Mesenchymal stem cell (in vitro differentiated cells and primary cell): ENCODE measurements around the gene STAM2.
"Not testable (repeated sequence)": the region's sequence is repeated elsewhere in the genome, so short reads cannot be mapped to it uniquely, and the experiment has no call there.

Experiments used
- DNase-seq: peaks from one replicate; pipeline ENCODE4 v3.0.0-alpha.2; 2013
- H2AFZ ChIP-seq: one replicate; pipeline ENCODE4 v1.6.1; 2013; ENCODE audit warnings: low read depth, mild to moderate bottlenecking, control low read depth, inconsistent platforms, low read length, moderate library complexity
- H2AK5ac ChIP-seq: 2 replicates; pipeline ENCODE4 v1.6.1; 2013; ENCODE audit warnings: low read length, moderate library complexity, mild to moderate bottlenecking, inconsistent platforms; ENCODE audit not compliant: severe bottlenecking
- H2BK120ac ChIP-seq: one replicate; pipeline ENCODE4 v1.6.1; 2013; ENCODE audit warnings: low read depth, mild to moderate bottlenecking, inconsistent platforms, low read length, moderate library complexity
- H2BK12ac ChIP-seq, 2 experiments: one replicate each; pipeline ENCODE4 v1.6.1; 2013; ENCODE audit warnings: inconsistent platforms in 2 of 2, low read length in 2 of 2, mild to moderate bottlenecking in 2 of 2, moderate library complexity in 2 of 2, control low read depth in 1 of 2
- H2BK15ac ChIP-seq: one replicate; pipeline ENCODE4 v1.6.1; 2013; ENCODE audit warnings: mild to moderate bottlenecking, low read depth, inconsistent platforms; ENCODE audit not compliant: poor library complexity, severe bottlenecking
- H2BK5ac ChIP-seq: 2 replicates; pipeline ENCODE4 v1.6.1; 2013; ENCODE audit warnings: low read depth, mild to moderate bottlenecking, low read length, control low read depth, inconsistent platforms; ENCODE audit not compliant: poor library complexity, severe bottlenecking
- H3K14ac ChIP-seq, 2 experiments: one replicate each; pipeline ENCODE4 v1.6.1; 2013; ENCODE audit warnings: inconsistent platforms in 2 of 2, low read length in 2 of 2, control low read depth in 1 of 2, mild to moderate bottlenecking in 1 of 2, moderate library complexity in 1 of 2
- H3K18ac ChIP-seq, 2 experiments: one replicate each; pipeline ENCODE4 v1.6.1; 2013; ENCODE audit warnings: inconsistent platforms in 2 of 2, low read length in 2 of 2, control low read depth in 1 of 2, low read depth in 1 of 2, mild to moderate bottlenecking in 1 of 2
- H3K23ac ChIP-seq, 2 experiments: one replicate each; pipeline ENCODE4 v1.6.1; 2013; ENCODE audit warnings: inconsistent platforms in 2 of 2, low read length in 2 of 2, mild to moderate bottlenecking in 2 of 2, moderate library complexity in 2 of 2, control low read depth in 1 of 2
- H3K27ac ChIP-seq: 2 replicates; pipeline ENCODE4 v1.5.1; 2013; ENCODE audit warnings: mild to moderate bottlenecking, moderate library complexity, low read length, control low read depth, inconsistent platforms; ENCODE audit not compliant: poor library complexity, severe bottlenecking
- H3K27me3 ChIP-seq, 2 experiments: 2 replicates each; pipeline versions ENCODE4 v1.6.1 to v1.7.0; 2013; ENCODE audit warnings: low read length in 2 of 2, mild to moderate bottlenecking in 2 of 2, moderate library complexity in 2 of 2, control low read depth in 1 of 2, inconsistent platforms in 1 of 2; ENCODE audit not compliant: control insufficient read depth in 1 of 2, insufficient read depth in 1 of 2
- H3K36me3 ChIP-seq, 2 experiments: 2 replicates each; pipeline versions ENCODE4 v1.6.1 to v1.7.0; 2013; ENCODE audit warnings: low read length in 2 of 2, control low read depth in 1 of 2, inconsistent platforms in 1 of 2, low read depth in 1 of 2, mild to moderate bottlenecking in 1 of 2; ENCODE audit not compliant: insufficient read depth in 2 of 2, control insufficient read depth in 1 of 2
- H3K4ac ChIP-seq, 2 experiments: one replicate each; pipeline ENCODE4 v1.6.1; 2013; ENCODE audit warnings: inconsistent platforms in 2 of 2, low read length in 2 of 2, mild to moderate bottlenecking in 2 of 2, moderate library complexity in 2 of 2, control low read depth in 1 of 2, low read depth in 1 of 2
- H3K4me1 ChIP-seq: 2 replicates; pipeline ENCODE4 v1.6.1; 2013; ENCODE audit warnings: low read depth, low read length, control low read depth; ENCODE audit not compliant: control insufficient read depth, insufficient read depth
- H3K4me2 ChIP-seq: 2 replicates; pipeline ENCODE4 v1.6.1; 2013; ENCODE audit warnings: low read length, mild to moderate bottlenecking, inconsistent platforms; ENCODE audit not compliant: poor library complexity, severe bottlenecking
- H3K4me3 ChIP-seq, 2 experiments: 2 replicates each; pipeline versions ENCODE4 v1.5.1 to v1.7.0; 2013; ENCODE audit warnings: low read length in 2 of 2, mild to moderate bottlenecking in 2 of 2, control low read depth in 1 of 2, low read depth in 1 of 2; ENCODE audit not compliant: insufficient read depth in 1 of 2
- H3K79me1 ChIP-seq: replicated peaks from 2 replicates; pipeline ENCODE4 v1.6.1; 2013; ENCODE audit warnings: mild to moderate bottlenecking, control low read depth, low read length, inconsistent platforms; ENCODE audit not compliant: poor library complexity, severe bottlenecking
- H3K9ac ChIP-seq: 2 replicates; pipeline ENCODE4 v1.7.0; 2013; ENCODE audit warnings: mild to moderate bottlenecking, low read length, moderate library complexity
- H3K9me3 ChIP-seq: 2 replicates; pipeline ENCODE4 v1.7.0; 2013; ENCODE audit warnings: mild to moderate bottlenecking, low read length; ENCODE audit not compliant: control insufficient read depth
- H4K8ac ChIP-seq: one replicate; pipeline ENCODE4 v1.6.1; 2013; ENCODE audit warnings: inconsistent platforms, mild to moderate bottlenecking, low read length, moderate library complexity
- H4K91ac ChIP-seq: one replicate; pipeline ENCODE4 v1.6.1; 2013; ENCODE audit warnings: mild to moderate bottlenecking, low read length, inconsistent platforms
- WGBS: methylation state at CpG from one replicate; pipeline ENCODE4 v1.1.7; 2013; ENCODE audit warnings: mixed read lengths; 5-methylcytosine and 5-hydroxymethylcytosine counted together

The STAM2 gene

DNA sequence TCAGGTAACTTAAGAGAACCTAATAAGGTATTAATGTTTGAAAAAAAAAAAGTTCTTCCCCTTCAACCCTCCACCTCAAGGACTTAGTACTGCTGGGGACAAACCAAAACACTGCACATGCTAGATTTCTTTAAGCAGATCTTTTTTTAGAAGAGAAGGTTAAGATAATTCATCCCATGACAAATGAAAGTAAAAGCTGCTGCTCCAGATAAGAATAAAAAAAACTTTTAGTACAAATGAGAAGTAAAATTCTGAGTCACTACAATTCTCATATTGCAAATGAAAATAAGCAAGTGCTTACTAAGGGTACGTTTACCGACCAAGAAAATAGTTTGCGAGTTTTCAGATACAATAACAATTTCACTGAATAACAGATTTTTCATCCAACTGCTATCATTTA lies 8.9 kb downstream of the STAM2 start:
- Histone ChIP-seq H3K18ac (no peak overlapping the region), H3K4me3 (peak overlapping the region in 1 of 2 experiments; percentile 57), H3K9me3 (no peaks in the 10 kb centered on the region), H3K79me1 (peaks cover 10% of the 10 kb centered on the region), H3K27ac (no peak overlapping the region), H2AFZ (no peak overlapping the region), H2BK120ac (no peak overlapping the region), H2BK5ac (no peak overlapping the region), H3K14ac (no peak overlapping the region), H3K4ac (no peak overlapping the region), H3K27me3 (no peaks in the 10 kb centered on the region), H2BK12ac (no peak overlapping the region), H3K23ac (no peak overlapping the region), H4K91ac (no peak overlapping the region), H4K8ac (no peak overlapping the region), H3K4me1 (peaks cover 8% of the 10 kb centered on the region), H2BK15ac (no peak overlapping the region), H3K9ac (peak overlapping the region; percentile 60), H3K36me3 (no peaks in the 10 kb centered on the region), H3K4me2 (no peak overlapping the region), H2AK5ac (no peak overlapping the region)
- 100% methylated on average over 3 of the region's 3 CpGs for WGBS
- peak; percentile 28 for DNase-seq

- Histone ChIP-seq H4K91ac (no peak overlapping the region), H3K4me3 (no peak overlapping the region), H3K4me1 (peaks cover 8% of the 10 kb centered on the region), H3K79me1 (peaks cover 10% of the 10 kb centered on the region), H3K27ac (no peak overlapping the region), H3K14ac (no peak overlapping the region), H2BK5ac (no peak overlapping the region), H3K36me3 (no peaks in the 10 kb centered on the region), H2AK5ac (no peak overlapping the region), H4K8ac (no peak overlapping the region), H3K23ac (no peak overlapping the region), H2AFZ (no peak overlapping the region), H3K18ac (peak overlapping the region in 1 of 2 experiments; percentile 2), H2BK15ac (no peak overlapping the region), H3K9ac (peak overlapping the region; percentile 60), H3K9me3 (no peaks in the 10 kb centered on the region), H3K27me3 (no peaks in the 10 kb centered on the region), H2BK12ac (no peak overlapping the region), H3K4ac (no peak overlapping the region), H2BK120ac (no peak overlapping the region), H3K4me2 (no peak overlapping the region)
- DNase-seq: no peak
- 93% methylated on average over 6 of the region's 7 CpGs for WGBS
These were observed 9.8 kb downstream of the STAM2 start for GRCh38 chr2:152165780-152166179.

- Histone ChIP-seq H4K8ac (no peak overlapping the region), H2BK120ac (no peak overlapping the region), H3K79me1 (peaks cover 8% of the 10 kb centered on the region), H2AFZ (no peak overlapping the region), H3K4ac (no peak overlapping the region), H2BK5ac (no peak overlapping the region), H3K4me1 (peaks cover 8% of the 10 kb centered on the region), H4K91ac (no peak overlapping the region), H3K27me3 (no peaks in the 10 kb centered on the region), H2BK12ac (no peak overlapping the region), H3K4me2 (no peak overlapping the region), H3K36me3 (no peaks in the 10 kb centered on the region), H3K14ac (no peak overlapping the region), H3K27ac (no peak overlapping the region), H3K23ac (no peak overlapping the region), H2AK5ac (no peak overlapping the region), H3K9me3 (no peaks in the 10 kb centered on the region), H2BK15ac (no peak overlapping the region), H3K18ac (no peak overlapping the region), H3K4me3 (no peak overlapping the region), H3K9ac (no peak overlapping the region)
- 99% methylated on average over 7 of the region's 7 CpGs for WGBS
- no peak for DNase-seq
These were observed 10.3 kb downstream of the STAM2 start for GRCh38 chr2:152165306-152165705.

DNA sequence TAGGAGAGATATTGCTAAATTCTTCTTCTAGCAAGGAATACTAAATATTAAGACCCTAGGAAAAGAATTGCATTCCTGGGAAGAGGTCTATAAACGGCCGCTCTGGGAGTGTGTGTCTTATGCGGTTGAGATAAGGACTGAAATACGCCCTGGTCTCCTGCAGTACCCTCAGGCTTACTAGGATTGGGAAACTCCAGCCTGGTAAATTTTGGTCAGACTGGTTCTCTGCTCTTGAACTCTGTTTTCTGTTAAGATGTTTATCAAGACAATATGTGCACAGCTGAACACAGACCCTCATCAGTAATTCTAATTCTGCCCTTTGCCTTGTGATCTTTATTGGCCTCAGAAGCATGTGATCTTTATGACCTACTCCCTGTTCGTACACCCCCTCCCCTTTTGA lies 11.9 kb downstream of the STAM2 start:
- H4K91ac ChIP-seq, H3K27ac ChIP-seq, H3K4me1 ChIP-seq, H3K14ac ChIP-seq, H3K4me2 ChIP-seq, H3K23ac ChIP-seq, H3K9me3 ChIP-seq, H2BK12ac ChIP-seq, H3K36me3 ChIP-seq, H4K8ac ChIP-seq, H3K27me3 ChIP-seq, H3K4me3 ChIP-seq, H2BK15ac ChIP-seq, H2AFZ ChIP-seq, H2AK5ac ChIP-seq, H3K9ac ChIP-seq, DNase-seq, H2BK5ac ChIP-seq, H3K4ac ChIP-seq, H2BK120ac ChIP-seq, H3K18ac ChIP-seq: not testable (repeated sequence)
- H3K79me1 ChIP-seq: peaks cover 11% of the 10 kb centered on the region
- 57% methylated on average over 2 of the region's 5 CpGs for WGBS
